ENCODE measurements around the gene DIRAS1.
A peak's percentile ranks its signal among the peaks of the same experiment; 100 is the strongest.
"Not testable (repeated sequence)": the region's sequence is repeated elsewhere in the genome, so short reads cannot be mapped to it uniquely, and the experiment has no call there.

Gene DIRAS1

DNA sequence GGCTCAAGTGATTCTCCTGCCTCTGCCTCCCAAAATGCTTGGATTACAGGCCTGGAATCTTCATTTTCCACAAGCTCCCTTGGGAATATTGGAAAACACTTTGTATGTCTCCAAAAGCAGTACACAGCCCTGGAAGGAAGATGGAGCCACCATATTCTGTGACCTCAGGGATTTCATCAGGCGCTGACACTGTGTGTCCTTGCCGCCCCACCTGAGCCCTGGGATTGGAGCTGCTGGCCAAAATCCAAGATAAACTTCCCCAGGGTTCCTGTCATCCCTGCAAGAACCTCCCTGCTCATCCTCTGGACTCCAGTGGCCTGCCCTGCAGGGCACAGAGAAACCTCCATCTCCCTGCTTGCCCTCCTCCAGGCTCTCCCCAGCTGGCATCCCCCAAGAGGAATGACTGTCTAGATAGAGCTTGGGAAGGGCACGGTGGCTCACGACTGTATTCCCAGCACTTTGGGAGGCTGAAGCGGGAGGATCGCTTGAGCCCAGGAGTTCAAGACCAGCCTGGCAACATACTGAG lies 17.4 kb downstream of the DIRAS1 start:
- DNase-seq: no peak

- no peak for DNase-seq
Observed at GRCh38 chr19:2703077-2703437, 18.1 kb downstream of the DIRAS1 start.

- peak; percentile 92 for DNase-seq
Observed at GRCh38 chr19:2702170-2703076, 18.7 kb downstream of the DIRAS1 start, which contains the start of gene GNG7. GNG7 (minus strand) TSS chr19:2702694; CDS start chr19:2520688, 182,006 bp downstream.

GRCh38 chr19:2701361-2702169 lies 19.6 kb downstream of the DIRAS1 start:
- DNase-seq: no peak

DNA sequence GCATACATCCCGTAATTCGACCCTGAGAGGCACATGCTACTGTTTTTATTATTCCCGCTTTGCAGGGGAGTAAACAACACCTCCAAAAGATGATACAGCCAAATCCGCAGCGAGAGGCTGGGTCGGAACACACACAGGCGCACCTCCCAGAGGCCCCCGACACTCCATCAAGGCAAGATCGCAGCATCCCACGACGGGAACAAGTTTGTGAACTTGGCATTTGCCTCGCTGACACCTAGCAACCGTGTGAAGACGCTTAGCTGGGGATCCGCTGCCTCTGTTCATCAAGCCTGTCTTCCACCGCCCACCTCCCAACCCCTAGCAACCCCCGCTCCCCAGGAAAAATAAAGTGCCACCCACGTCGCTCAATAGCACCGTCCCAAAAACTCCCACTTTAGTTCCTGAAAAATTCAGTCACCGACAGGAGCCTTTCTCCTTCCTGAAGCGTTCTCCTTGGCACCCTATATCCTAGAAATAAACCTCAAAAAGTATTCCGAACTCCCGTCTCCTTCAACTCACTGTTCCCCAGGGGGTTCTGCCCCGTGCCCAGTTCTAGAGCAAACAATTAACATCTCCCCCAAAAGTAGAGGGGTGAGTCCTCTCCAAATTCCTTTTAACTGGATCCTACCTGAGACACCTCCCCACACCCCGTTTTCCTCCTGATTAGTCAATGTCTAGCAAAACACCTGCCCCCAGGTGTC lies 20.4 kb downstream of the DIRAS1 start:
- no peak for DNase-seq

GRCh38 chr19:2699413-2700140 lies 21.6 kb downstream of the DIRAS1 start:
- DNase-seq: no peak

GRCh38 chr19:2694196-2694595 lies 27.0 kb downstream of the DIRAS1 start:
- no peak for DNase-seq

DNA sequence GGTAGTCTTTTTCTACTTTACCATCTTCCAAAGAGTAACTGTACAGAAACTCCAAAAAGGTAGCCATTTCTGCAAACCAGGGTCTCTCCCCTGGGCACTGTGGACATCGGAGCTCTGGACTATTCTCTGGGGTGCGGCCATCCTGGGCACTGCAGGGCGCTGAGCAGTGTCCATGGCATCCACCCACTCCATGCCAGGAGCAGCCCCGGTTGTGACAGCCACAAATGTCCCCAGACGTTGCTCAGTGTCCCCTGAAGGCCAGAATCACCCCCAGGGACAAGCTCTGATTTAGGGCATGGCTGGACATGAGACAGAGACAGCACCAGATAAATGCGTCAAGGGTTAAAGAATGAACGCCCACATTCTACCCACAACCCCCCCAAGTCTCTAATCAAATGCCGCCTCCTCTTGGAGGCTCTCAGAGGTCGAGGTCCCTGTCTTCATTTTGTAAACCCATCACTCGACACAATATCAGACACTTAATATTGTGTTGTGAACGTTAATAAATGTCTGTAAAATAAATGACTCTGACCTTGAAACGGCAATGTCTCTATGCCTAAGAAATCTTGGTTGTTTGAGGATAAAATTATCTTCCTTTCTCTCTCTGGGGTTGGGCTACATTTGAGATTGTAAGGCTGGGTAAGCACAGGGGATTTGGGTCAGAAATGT lies 27.5 kb downstream of the DIRAS1 start:
- DNase-seq: no peak

DNA sequence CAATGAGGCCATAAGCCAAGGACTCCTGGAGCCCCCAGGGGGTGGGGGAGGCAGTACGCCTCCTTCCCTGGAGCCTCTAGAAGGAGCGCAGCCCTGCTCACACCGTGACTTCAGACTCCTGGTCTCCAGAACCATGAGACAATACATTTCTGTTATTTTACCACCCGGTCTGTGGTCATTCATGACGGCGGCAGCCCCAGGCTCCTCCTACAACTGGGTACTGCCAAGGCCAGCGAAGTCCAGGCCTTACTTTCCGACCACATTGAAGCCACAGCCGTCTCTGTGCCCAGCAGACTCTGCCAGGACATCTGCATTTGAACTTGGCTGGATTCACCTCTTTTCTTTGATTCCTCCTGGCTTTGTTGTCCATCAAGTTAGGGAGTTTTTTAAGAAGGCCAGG lies 29.2 kb downstream of the DIRAS1 start:
- no peak for DNase-seq

DNA sequence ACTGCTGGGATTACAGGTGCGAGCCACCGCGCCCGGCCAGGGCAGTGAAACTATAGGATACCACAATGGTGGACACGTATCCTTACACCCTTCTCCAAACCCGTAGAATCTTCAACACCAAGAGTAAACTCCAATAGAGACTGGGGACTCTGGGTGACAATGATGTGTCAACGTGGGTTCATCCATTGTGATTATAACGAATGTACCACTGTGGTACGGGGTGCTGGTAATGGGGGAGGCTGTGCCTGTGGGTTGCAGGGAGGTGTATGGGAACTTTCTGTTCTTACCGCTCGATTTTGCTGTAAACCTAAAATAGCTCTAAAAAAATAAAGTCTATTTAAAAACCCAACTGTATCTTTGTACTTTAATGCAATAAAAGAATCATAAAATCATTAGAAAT lies 30.3 kb downstream of the DIRAS1 start:
- DNase-seq: no peak

DNA sequence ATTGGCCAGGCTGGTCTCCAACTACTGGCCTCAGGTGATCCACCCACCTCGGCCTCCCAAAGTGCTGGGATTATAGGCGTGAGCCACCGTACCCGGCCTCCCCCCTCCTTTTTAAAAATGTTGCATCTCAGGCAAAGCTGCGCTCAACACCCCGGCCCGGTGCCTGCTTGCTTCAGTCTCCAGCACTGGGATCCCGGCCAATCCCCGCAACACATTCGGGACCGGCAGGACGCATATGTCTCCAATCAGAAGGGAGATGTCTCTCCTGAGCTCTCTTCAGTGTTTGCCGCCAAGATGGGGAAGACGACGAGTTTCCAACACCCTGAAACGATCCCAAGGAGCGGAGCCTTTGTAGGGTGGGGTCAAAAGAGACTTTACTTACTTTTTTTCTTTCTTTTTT lies 34.8 kb downstream of the DIRAS1 start:
- DNase-seq: no peak

DNA sequence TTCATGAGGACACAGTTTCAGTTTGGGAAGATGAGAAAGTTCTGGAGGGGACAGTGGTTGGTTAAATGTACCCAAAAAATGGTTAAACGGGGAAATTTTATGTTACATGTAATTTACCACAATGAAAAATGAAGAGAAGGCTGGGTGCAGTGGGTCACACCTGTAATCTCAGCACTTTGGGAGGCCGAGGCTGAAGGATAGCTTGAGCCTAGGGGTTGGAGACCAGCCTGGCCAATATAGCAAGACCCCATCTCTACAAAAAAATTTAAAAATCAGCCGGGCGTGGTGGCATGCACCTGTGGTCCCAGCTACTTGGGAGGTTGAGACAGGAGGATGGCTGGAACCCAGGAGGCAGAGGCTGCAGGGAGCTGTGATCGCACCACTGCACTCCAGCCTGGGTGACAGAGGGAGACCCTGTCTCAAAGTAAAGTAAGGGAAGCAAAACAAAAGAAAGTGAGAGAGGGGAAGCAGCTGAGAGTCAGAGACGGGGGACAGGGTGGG lies 35.9 kb downstream of the DIRAS1 start:
- no peak for DNase-seq

- no peak for DNase-seq
Observed at GRCh38 chr19:2683430-2684003, 37.7 kb downstream of the DIRAS1 start.

GRCh38 chr19:2680808-2681207 lies 40.4 kb downstream of the DIRAS1 start:
- DNase-seq: no peak

DNA sequence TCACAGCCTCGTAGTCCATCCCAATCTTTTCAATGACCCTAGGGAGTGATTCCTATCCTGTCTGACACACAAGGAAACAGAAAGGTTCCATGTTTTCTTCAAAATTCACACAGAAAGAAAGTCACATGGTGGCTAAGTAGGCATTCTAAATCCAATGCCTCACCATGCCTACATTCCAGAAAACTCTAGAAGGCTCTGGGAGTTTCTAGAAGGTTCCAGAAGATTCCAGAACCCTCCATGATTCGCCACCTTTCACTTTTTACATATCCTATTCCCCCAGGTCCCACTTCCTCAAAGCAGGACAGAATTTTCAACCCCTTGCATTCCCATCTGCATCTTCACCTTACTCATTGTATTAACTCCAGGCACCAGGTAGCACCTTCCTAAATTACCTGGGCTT lies 41.7 kb downstream of the DIRAS1 start:
- no peak for DNase-seq

DNA sequence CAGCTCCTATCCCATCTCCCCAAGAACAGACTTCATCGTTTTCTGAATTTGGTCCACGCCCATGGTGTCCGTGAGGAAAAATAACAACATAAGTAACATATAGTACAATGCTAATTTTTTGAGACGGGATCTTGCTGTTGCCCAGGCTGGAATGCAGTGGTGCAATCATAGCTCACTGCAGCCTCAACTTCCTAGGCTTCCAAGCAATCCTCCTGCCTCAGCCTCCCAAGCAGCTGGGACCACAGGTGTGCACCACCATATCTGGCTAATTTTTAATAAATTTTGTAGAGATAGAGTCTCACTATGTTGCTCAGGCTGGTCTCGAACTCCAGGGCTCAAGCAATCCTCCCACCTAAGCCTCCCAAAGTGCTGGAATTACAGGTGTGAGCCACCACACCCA lies 42.2 kb downstream of the DIRAS1 start:
- DNase-seq: not testable (repeated sequence)

DNA sequence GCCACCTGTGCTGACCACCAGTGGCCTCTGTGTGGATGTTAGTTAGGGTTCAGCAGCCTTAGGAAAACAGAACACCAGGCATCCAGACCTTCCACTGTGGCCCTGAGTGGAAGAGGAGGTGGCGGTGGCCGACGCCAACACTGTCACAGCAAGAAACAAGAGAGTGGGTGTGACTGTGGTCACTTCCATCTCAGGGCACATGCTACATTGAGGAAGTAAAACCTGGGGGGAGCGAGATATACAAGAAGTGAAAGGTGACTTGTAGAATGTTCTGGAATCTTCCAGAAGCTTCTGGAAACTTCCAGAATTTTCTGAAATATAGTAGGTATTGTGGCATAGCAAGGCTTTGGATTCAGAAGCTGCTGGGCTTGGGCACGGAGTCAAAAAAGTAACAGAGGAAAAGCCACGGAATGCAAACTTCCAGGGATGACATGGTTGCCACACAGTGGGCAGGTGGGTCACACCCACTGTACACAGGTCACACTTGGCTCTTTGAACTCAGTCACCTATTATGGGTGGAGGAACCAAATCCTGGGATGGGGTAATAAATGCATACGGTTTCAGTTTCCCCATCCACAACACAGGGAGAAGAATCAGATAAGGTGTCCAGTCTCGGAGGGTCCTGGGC lies 43.0 kb downstream of the DIRAS1 start:
- no peak for DNase-seq

DNA sequence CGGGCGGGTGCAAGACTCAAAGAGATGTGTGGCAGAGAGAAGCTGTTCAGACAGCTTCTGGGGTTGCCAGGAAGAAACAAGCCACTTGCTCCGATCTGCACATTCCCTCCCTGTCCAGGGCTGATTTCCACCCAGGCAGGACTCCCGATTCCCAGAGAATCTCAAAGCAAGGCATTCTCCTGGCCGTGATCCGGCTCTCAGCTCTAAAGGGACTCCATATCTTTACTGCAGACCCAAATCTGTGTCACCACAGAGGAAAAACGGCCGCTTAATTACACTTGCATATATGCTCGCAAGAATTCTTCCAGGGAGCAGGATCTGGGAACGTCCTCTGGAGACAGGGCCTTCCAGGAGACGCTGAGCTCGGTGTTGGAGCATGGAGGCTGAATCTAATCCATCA lies 44.3 kb downstream of the DIRAS1 start:
- no peak for DNase-seq

DNA sequence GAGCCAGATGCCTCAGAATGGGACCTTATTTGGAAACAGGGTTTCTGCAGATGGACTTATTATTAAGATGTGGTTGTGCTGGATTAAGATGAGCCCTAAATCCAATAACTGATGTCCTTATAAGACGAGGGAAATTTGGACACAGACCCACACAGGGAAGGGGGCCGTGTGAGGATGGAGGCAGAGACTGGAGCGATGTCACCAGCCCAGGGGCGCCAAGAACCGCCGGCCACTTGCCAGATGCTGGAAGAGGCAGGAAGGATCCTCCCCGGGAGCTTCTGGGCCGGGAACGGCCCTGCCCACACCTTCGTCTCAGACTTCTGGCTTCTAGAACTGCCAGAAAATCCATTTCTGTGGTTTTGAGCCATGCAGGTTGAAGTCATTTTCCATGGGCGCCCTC lies 45.3 kb downstream of the DIRAS1 start:
- DNase-seq: no peak

DNA sequence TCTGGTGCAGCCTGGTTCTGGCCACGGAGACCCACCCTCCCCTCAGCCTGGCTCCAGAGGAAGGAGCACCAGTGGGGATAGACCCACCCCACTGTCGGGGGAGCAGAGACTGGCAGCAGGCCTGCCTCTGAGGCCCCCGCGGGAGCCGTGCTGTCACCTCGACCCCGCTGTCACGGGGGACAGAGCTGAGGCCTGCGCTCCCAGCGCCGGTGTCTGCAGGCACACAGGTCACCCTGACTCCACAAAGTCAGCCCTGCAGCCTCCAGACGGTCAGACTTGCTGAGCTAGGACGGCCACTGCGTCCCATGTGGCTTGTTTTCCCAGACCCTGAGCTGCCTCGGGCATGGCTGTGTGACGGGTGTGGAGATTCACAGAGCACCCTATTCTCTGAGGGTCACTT lies 51.0 kb downstream of the DIRAS1 start:
- DNase-seq: no peak
